Measurements from ENCODE around the gene CLCN4. TPM values are rescaled to one million over a fixed set of nuclear protein-coding genes. Genes with fewer than 3 reads are reported as not detected.

The CLCN4 gene
- polyA plus RNA-seq, 1 of the 3 experiments (the other 2 are of a cell fraction): 1.1 TPM

DNA sequence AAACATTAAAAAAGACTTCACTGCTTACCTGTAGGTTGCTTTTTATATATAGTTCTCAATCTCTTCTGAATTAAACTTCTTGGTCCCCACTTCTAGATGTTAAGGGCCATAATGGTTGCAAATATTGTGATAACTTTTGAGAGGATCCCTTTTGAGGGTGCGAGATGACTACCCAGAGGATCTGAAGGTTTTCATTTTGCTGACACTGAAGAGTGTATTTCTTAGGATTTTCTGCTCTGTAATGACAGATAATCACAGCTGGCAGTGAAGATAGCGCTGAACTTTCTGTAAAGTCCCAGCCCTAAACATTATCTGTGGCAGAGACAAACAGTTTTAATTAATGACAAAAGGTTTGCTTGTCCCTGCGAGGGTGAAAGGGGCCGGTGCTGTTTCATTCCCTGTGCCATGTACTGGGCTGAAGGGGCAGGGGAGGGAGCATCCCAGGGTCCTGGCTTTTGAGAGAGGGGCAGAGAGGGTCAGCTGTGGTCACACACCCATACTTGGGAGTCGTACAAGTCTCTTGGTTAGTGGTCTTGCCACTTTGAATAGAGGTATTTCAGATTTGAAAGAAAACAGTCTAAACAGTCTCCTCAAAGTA, 22.2 kb downstream of the CLCN4 start:
- Histone ChIP-seq H3K79me2 (ENCODE audit: insufficient read depth) (no peaks in the 10 kb centered on the region), H3K27ac (ENCODE audit: low read depth in 2 of 2, low read length in 1 of 2) (no peak overlapping the region), H3K9ac (no peak overlapping the region), H3K4me1 (ENCODE audit: control insufficient read depth in 1 of 2, insufficient read depth in 2 of 2, low read depth in 1 of 2, low read length in 1 of 2) (peaks cover 0 to 4% of the 10 kb centered on the region in 2 experiments; a peak in 1 of 4 replicates), H4K20me1 (ENCODE audit: insufficient read depth) (no peaks in the 10 kb centered on the region), H3K9me3 (no peaks in the 10 kb centered on the region), H3K4me3 (ENCODE audit: low read depth in 2 of 2, low read length in 1 of 2) (no peak overlapping the region), H3K9me2 (no peaks in the 10 kb centered on the region), H3K27me3 (ENCODE audit: insufficient read depth) (peaks cover 21% of the 10 kb centered on the region; the same call in 1 of the 2 replicates), H3K4me2 (no peak overlapping the region), H3K36me3 (replicated peaks in 1 of 2; ENCODE audit: control insufficient read depth in 1 of 2, insufficient read depth in 2 of 2, low read length in 1 of 2) (no peaks in the 10 kb centered on the region), H3F3A (replicated peaks; ENCODE audit: insufficient read depth) (no peaks in the 10 kb centered on the region), H2AFZ (ENCODE audit: low read depth) (no peak overlapping the region)
- WGBS (ENCODE audit: low lambda C conversion rate): 35% methylated on average over 5 of the region's 5 CpGs
- TF ChIP-seq RCOR1 (IDR thresholded peaks at IDR 0.05; ENCODE audit: low read length) (no peak), CHD2 (IDR thresholded peaks at IDR 0.05; ENCODE audit: low read length, partially characterized antibody) (no peak)
- TF ChIP-seq, protein P1, sequence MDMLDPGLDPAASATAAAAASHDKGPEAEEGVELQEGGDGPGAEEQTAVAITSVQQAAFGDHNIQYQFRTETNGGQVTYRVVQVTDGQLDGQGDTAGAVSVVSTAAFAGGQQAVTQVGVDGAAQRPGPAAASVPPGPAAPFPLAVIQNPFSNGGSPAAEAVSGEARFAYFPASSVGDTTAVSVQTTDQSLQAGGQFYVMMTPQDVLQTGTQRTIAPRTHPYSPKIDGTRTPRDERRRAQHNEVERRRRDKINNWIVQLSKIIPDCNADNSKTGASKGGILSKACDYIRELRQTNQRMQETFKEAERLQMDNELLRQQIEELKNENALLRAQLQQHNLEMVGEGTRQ (IDR thresholded peaks at IDR 0.05; ENCODE audit: borderline replicate concordance, low read depth, low read length): no peak
- ChIA-PET POLR2A (no interaction called here), CTCF (interaction anchor here (0.6 to 8.3 kb wide), 3 partner anchors 10 to 288 kb away, joined by 3 to 70 read pairs (median 5); no protein-coding TSS in a partner anchor)
- DNase-seq: no peak

DNA sequence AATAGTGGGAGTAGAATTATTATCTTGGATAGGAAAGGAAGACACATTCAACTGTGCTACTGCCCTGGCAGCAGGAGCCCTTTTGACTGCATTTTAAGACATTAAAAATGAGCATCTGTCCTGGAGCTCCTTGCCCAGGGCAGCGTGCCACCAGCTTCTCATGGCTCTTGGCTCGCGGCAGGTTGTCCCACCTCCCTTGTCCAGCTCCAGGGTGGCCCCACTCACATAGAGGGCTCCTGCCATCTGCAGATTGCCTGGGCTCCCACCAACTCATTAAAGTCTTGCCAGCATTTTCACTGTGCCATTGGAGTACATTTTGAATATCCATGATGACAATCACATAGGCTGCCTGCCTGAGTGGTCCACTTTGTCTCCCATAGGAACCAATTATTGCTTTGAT, 27.0 kb downstream of the CLCN4 start:
- Histone ChIP-seq H3K9ac (no peak overlapping the region), H3K36me3 (replicated peaks in 1 of 2; ENCODE audit: control insufficient read depth in 1 of 2, insufficient read depth in 2 of 2, low read length in 1 of 2) (no peaks in the 10 kb centered on the region), H3K79me2 (ENCODE audit: insufficient read depth) (no peaks in the 10 kb centered on the region), H3F3A (replicated peaks; ENCODE audit: insufficient read depth) (no peaks in the 10 kb centered on the region), H3K9me2 (no peaks in the 10 kb centered on the region), H2AFZ (ENCODE audit: low read depth) (no peak overlapping the region), H3K27ac (ENCODE audit: low read depth in 2 of 2, low read length in 1 of 2) (no peak overlapping the region), H3K4me1 (ENCODE audit: control insufficient read depth in 1 of 2, insufficient read depth in 2 of 2, low read depth in 1 of 2, low read length in 1 of 2) (no peaks in the 10 kb centered on the region; a peak in 1 of 4 replicates), H3K27me3 (ENCODE audit: insufficient read depth) (peaks cover 28% of the 10 kb centered on the region; the same call in 1 of the 2 replicates), H3K9me3 (no peaks in the 10 kb centered on the region), H4K20me1 (ENCODE audit: insufficient read depth) (no peaks in the 10 kb centered on the region), H3K4me2 (no peak overlapping the region), H3K4me3 (ENCODE audit: low read depth in 2 of 2, low read length in 1 of 2) (no peak overlapping the region)
- DNase-seq: no peak
- CTCF ChIA-PET: interaction anchor here (1.1 kb wide), 1 partner anchor 539 kb away, joined by 4 read pairs; no protein-coding TSS in a partner anchor
- POLR2A ChIA-PET: no interaction called here
- 37% methylated on average over 3 of the region's 3 CpGs for WGBS (ENCODE audit: low lambda C conversion rate)
- TF ChIP-seq SMC3 (IDR thresholded peaks at IDR 0.05; ENCODE audit: low read depth, low read length): no peak
- TF ChIP-seq, protein P2, sequence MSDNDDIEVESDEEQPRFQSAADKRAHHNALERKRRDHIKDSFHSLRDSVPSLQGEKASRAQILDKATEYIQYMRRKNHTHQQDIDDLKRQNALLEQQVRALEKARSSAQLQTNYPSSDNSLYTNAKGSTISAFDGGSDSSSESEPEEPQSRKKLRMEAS (IDR thresholded peaks at IDR 0.05; ENCODE audit: low read depth): no peak
- TF ChIP-seq REST (IDR thresholded peaks at IDR 0.05; ENCODE audit: low read depth, low read length): no peak
- no peak for TF ChIP-seq IRF3 (IDR thresholded peaks at IDR 0.05; ENCODE audit: low read depth, low read length)
- no peak for TF ChIP-seq EP300 (IDR thresholded peaks at IDR 0.05; ENCODE audit: borderline replicate concordance in 1 of 2, low read depth in 1 of 2, low read length in 1 of 2)
- no peak for TF ChIP-seq RCOR1 (IDR thresholded peaks at IDR 0.05; ENCODE audit: low read length)
- no peak for TF ChIP-seq FOXJ3 (CRISPR knock-in tag; IDR thresholded peaks at IDR 0.05)
- no peak for TF ChIP-seq RFX5 (IDR thresholded peaks at IDR 0.05; ENCODE audit: low read length)
- TF ChIP-seq USF1 (IDR thresholded peaks at IDR 0.05; ENCODE audit: borderline replicate concordance, low read depth): no peak
- no peak for TF ChIP-seq EZH2phosphoT487 (IDR thresholded peaks at IDR 0.05; ENCODE audit: borderline replicate concordance, low read depth)
- TF ChIP-seq, protein P1 (IDR thresholded peaks at IDR 0.05; ENCODE audit: borderline replicate concordance, low read depth, low read length): no peak
- no peak for TF ChIP-seq NFIC (IDR thresholded peaks at IDR 0.05; ENCODE audit: borderline replicate concordance)
- TF ChIP-seq, protein P3, sequence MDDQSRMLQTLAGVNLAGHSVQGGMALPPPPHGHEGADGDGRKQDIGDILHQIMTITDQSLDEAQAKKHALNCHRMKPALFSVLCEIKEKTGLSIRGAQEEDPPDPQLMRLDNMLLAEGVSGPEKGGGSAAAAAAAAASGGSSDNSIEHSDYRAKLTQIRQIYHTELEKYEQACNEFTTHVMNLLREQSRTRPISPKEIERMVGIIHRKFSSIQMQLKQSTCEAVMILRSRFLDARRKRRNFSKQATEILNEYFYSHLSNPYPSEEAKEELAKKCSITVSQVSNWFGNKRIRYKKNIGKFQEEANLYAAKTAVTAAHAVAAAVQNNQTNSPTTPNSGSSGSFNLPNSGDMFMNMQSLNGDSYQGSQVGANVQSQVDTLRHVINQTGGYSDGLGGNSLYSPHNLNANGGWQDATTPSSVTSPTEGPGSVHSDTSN (IDR thresholded peaks at IDR 0.05): no peak
- no peak for TF ChIP-seq GABPA (IDR thresholded peaks at IDR 0.05; ENCODE audit: low read depth)
- TF ChIP-seq RXRA (IDR thresholded peaks at IDR 0.05; ENCODE audit: borderline replicate concordance, low read depth): no peak
- no peak for TF ChIP-seq ELF1 (IDR thresholded peaks at IDR 0.05)

All from SK-N-SH (cell line).